Retina (tissue), 1 donor: ENCODE measurements around the gene MAGEE1.
A peak's percentile ranks its signal among the peaks of the same experiment; 100 is the strongest.

Source experiments
- DNase-seq: peaks from one replicate; pipeline ENCODE4 v3.0.0-alpha.2; 2016

MAGEE1 gene

DNA sequence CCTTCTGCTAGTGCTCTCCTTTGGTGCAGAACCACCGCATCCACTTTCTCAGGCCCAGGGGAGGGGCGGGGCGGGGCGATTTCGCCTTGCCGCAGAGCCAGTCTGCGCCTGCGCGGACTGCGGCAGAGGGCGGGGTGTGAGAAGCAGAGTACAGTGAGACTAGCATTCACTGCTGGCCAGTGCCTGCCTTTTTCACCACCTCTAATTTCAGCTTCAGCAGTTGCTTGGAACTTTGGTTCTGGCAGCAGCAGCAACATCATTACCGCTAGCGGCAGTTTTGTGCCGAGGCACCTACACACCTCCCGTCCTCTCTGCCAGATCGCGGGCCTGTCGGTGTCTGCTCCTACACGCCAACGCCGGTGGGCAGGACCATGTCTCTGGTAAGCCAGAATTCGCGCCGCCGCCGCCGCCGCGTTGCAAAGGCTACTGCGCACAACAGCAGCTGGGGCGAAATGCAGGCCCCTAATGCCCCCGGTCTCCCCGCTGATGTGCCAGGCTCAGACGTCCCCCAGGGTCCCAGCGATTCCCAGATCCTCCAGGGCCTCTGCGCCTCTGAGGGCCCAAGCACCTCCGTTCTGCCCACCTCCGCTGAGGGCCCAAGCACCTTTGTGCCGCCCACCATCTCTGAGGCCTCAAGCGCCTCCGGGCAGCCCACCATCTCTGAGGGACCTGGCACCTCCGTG lies at the start of gene MAGEE1:
Gene MAGEE1 (plus strand): TSS at position 151 of the 683 bp plus-strand sequence. CDS start 221 bp downstream, at position 372.
- DNase-seq = peak; percentile 87

DNA sequence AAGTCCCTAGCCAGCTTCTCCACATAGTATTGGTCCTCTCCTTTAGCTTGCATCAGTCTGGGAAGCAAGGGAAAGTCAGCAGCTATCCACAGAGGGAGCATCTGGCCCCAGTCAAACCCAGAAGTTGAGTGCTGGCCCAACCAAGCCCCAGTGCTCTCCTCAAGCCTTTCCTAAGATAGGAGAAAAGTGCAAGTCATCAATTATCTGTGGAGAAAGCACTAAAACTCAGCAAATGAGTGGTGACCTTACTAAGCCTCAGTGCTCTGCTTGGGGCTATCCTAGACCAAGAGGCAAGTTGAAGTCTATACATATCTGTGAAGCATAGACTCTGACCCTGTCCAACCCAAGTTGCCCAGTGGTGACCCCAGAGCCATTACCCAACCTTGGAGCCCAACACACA lies 28.5 kb upstream of the MAGEE1 start:
- no peak for DNase-seq

DNA sequence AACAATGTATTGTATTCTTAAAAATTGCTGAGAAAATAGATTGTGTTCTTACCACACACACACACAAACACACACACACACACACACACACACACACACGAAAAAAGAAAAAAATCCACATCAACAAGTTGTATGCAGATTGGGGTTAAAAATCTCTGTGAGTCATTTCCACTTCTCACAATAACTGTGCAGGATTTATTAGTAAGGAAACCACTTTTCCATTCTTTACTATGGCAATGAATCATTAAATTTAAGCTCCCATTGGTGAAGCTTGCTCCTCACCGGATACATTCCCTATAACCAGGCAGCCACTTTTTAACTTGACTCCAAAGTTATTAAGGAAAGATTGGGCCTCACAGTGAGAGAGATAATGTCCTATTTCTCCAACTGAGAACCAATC lies 19.7 kb upstream of the MAGEE1 start:
- no peak for DNase-seq

DNA sequence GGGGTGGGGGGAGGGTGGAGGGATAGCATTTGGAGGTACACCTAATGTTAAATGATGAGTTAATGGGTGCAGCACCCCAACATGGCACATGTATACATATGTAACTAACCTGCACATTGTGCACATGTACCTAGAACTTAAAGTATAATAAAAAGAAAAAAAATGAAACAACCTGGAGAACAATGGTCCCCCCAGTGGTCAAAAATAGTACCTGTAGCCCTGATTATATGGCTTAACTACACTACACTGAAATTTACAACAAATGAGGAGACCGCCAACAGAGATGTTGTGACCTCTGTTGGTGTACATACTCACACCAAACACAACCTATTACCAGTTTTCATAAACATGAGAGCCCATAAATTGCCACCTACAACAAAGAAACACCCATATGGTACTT lies 7.3 kb upstream of the MAGEE1 start:
- DNase-seq = no peak

DNA sequence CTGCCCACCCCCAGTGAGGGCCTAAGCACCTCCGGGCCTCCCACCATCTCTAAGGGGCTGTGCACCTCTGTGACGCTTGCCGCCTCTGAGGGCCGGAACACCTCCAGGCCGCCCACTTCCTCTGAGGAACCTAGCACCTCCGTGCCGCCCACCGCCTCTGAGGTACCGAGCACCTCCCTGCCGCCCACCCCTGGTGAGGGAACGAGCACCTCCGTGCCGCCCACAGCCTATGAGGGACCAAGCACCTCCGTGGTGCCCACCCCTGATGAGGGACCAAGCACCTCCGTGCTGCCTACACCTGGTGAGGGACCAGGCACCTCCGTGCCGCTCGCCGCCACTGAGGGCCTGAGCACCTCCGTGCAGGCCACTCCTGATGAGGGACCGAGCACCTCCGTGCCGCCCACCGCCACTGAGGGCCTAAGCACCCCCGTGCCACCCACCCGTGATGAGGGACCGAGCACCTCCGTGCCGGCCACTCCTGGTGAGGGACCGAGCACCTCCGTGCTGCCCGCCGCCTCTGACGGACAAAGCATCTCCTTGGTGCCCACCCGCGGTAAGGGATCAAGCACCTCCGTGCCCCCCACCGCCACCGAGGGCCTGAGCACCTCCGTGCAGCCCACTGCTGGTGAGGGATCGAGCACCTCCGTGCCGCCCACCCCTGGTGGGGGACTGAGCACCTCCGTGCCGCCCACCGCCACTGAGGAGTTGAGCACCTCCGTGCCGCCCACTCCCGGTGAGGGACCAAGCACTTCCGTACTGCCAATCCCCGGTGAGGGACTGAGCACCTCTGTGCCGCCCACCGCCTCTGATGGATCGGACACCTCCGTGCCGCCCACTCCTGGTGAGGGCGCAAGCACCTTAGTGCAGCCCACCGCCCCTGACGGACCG lies 977 bp downstream of the MAGEE1 start:
- peak; percentile 34 for DNase-seq

- DNase-seq = no peak
These were observed 5.7 kb downstream of the MAGEE1 start for GRCh38 chrX:76433219-76433618.

- DNase-seq = no peak
These were observed 6.7 kb downstream of the MAGEE1 start for GRCh38 chrX:76434103-76434741.

DNA sequence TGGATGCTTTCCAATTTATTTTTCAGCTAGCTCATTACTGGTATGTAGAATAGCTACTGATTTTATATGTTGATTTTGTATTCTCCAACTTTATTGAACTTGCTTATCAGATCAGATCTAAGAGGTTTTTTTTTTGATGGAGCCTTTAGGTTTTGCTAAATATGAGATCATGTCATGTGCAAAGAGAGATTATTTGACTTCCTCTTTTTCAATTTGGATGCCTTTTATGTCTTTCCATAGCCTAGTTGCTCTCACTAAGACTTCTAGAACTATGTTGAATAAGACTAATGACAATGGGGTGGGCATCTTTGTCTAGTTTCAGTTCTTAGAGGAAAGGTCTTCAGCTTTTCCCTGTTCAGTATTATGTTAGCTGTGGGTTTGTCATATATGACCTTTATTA lies 11.7 kb downstream of the MAGEE1 start:
- DNase-seq = no peak

GRCh38 chrX:76453737-76454406 lies 26.4 kb downstream of the MAGEE1 start:
- peak; percentile 3 for DNase-seq

- peak; percentile 44 for DNase-seq
These were observed 27.0 kb downstream of the MAGEE1 start for GRCh38 chrX:76454456-76454927.

DNA sequence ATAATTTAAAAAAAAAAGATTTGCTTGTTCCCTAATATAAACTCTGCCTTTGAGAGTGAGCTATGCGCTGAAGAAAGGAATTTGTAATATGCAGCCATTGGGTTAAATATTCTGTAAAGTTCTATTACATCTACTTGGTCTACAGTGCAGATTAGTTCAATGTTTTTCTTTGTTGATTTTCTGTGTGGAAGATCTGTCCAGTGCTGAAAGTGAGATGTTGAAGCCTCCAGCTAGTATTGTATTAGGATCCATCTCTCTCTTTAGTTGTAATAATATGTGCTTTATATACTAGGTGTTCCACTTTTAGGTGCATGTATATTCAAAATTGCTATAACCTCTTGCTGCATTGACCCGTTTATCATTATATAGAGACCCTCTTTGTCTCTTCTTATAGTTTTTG lies 49.8 kb downstream of the MAGEE1 start:
- no peak for DNase-seq
